MM.1S (cell line): ENCODE data around the gene PRKCD.

Experiments used
- EZH2 ChIP-seq: fragments of 300-600 bp; sonication (generic); optimal IDR thresholded peaks from 2 replicates; pipeline ENCODE3; 2017; ENCODE audit warnings: low read depth, mild to moderate bottlenecking, antibody characterized with exemption, low read length, mixed read lengths
- TF ChIP-seq, protein P1 (sequence below): fragments of 300-600 bp; sonication (generic); IDR thresholded peaks from 2 replicates; pipeline ENCODE4 v1.5.1; 2016; ENCODE audit warnings: antibody characterized with exemption, low read length, mixed read lengths

DNA sequence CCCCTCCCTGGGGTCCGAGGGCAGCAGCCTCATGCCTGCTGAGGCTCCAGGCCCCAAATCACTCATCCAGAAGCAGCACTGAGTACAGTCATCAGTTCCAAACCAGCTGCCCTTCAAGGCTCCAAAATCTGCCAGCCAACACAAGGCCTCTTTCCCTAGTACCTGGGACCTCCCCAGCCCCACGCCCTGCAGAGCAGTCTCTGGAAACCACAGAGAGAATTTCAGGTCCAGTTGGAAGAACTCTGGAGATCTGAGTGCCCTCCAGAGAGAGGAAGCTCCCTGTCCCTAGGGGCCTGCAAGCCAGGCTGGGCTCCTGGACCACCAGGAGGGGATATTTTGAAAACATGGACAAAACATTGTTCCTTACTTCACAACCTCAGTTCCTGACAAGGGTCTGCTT, 68.6 kb downstream of the PRKCD start:
- TF ChIP-seq, protein P1, sequence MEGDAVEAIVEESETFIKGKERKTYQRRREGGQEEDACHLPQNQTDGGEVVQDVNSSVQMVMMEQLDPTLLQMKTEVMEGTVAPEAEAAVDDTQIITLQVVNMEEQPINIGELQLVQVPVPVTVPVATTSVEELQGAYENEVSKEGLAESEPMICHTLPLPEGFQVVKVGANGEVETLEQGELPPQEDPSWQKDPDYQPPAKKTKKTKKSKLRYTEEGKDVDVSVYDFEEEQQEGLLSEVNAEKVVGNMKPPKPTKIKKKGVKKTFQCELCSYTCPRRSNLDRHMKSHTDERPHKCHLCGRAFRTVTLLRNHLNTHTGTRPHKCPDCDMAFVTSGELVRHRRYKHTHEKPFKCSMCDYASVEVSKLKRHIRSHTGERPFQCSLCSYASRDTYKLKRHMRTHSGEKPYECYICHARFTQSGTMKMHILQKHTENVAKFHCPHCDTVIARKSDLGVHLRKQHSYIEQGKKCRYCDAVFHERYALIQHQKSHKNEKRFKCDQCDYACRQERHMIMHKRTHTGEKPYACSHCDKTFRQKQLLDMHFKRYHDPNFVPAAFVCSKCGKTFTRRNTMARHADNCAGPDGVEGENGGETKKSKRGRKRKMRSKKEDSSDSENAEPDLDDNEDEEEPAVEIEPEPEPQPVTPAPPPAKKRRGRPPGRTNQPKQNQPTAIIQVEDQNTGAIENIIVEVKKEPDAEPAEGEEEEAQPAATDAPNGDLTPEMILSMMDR: no peak
- TF ChIP-seq EZH2: no peak
